ENCODE data around the gene SORCS2.

SORCS2 gene

DNA sequence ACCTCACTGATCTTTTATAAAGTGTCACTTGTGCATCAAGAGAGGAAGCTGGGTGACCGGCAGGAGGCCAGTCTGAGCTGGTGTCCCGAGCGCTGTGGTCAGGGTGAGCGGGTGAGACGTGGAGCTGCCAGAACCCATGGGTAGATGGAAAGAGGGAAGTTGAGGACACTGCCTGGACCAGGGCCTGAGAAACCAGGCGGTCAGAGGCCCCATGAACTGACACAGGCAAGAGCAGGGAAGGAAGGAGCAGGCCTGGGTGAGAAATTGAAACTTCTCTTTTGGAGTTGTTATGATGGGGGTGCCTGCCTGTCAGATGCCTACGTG, 554.7 kb downstream of the SORCS2 start:
- DNase-seq (ENCODE audit: low read depth in 1 of 2, low spot score in 1 of 2) = no peak

DNA sequence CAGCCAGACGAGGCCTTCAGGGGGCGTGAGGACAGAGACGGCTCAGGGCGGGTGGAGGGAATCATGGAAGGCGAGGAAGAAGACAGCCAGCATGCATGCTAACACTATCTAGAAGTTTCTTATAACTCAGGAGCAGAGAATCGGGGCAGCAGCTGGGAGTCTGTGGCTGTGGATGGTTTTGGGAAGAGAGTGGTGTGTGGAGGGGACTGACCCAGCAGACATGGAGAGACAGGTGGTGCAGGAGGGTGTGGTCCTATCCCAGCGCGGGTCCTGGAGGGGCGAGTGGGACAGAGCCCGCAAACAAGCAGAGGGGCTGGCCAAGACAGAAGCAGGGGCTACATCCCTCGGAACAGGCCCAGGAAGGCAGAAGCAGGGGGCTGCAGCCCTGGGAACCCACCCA, 555.2 kb downstream of the SORCS2 start:
- no peak for DNase-seq (ENCODE audit: low read depth in 1 of 2, low spot score in 1 of 2)

DNA sequence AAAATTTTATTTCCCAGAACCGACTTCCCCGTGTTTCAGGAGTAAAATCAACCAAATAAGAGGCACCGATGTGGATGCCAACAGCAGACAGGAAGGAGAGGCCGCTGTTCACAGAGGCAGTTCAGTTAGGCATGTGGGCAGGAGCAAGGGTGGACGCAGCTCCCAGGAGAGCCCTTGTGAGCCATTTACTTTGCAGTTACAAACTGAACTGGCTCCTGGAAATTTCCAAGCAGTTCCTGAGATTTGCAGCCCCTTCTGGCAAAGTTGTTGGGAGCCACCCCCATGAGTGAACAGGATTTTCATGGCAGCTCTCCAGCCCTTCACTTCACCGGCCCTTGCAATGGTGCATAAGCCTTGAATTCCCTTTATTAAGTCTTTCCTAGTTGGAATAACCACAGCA, 558.2 kb downstream of the SORCS2 start:
- DNase-seq (ENCODE audit: low read depth in 1 of 2, low spot score in 1 of 2) = no peak

DNA sequence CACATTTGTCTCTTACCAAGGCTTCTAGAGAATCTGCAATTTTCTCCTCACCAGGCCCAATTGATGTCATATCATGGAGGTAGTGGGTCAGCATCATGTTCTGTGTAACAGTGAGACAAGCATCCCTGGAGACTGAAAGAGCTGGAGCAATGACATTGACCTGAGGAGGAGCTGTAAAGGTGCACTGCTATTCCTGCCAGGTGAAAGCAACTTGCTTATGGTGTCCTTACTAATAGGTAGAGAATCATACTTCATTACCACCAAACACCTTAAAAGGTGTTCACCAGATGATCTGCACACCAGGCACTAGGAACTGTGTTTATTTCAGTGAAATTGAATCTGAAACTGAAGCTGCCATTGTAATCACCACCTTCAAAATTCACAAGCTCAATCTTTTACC, 558.6 kb downstream of the SORCS2 start:
- DNase-seq (ENCODE audit: low read depth in 1 of 2, low spot score in 1 of 2) = no peak

DNA sequence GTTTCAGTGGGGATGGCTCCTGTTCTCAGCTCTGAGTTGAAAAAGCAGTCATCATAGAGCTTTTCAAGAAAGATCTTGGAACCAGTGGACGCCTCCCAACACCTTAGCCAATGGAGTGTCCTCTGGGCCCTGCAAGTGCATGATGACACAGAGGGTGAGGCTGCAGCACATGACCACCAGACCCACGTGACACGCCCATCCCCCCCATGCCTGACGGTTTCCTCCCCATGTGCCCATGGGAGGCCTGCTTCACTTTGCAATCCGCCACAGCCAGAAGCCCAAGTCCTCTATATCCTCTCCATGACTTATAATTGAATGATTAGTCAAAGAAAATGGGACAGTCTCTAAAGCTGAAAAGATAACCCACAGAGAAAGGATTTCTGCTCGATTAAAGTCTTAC, 560.3 kb downstream of the SORCS2 start:
- DNase-seq (ENCODE audit: low read depth in 1 of 2, low spot score in 1 of 2) = no peak

DNA sequence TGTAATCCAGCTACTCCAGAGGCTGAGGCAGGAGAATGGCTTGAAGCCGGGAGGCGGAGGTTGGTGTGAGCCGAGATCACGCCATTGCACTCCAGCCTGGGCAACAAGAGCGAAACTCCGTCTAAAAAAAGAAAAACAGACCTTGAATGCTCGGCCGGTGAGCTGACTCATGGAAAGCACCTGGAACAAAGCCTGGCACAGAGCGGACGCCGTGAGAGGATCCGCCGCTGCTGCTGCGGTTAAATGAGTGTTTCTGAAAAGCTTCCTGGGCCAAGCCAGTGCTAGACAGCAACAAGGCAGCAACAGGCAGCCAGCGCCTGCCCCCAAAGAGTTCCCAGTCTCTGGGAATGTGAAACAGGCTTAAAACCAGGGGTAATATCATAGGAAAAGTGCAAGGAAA, 560.9 kb downstream of the SORCS2 start:
- DNase-seq (ENCODE audit: low read depth in 1 of 2, low spot score in 1 of 2) = no peak

DNA sequence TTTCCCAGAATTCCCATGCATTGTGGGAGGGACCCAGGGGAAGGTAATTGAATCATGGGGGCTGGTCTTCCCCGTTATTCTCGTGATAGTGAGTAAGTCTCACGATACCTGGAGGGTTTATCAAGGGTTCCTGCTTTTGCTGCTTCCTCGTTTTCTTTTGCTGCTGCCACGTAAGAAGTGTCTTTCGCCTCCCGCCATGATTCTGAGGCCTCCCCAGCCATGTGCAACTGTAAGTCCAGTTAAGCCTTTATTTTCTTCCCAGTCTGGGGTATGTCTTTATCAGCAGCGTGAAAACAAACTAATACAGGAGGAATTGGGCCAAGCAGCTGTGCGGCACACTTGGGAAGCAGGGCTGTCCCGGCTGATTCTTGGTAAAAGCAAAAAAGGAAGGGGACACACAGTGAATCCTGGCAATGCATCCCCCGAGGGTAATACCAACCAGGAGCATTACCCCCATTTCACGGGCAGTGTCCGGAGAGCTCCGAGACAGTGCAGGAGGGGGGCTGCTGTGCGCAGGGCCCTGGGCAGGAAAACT, 561.7 kb downstream of the SORCS2 start:
- DNase-seq (ENCODE audit: low read depth in 1 of 2, low spot score in 1 of 2) = no peak

DNA sequence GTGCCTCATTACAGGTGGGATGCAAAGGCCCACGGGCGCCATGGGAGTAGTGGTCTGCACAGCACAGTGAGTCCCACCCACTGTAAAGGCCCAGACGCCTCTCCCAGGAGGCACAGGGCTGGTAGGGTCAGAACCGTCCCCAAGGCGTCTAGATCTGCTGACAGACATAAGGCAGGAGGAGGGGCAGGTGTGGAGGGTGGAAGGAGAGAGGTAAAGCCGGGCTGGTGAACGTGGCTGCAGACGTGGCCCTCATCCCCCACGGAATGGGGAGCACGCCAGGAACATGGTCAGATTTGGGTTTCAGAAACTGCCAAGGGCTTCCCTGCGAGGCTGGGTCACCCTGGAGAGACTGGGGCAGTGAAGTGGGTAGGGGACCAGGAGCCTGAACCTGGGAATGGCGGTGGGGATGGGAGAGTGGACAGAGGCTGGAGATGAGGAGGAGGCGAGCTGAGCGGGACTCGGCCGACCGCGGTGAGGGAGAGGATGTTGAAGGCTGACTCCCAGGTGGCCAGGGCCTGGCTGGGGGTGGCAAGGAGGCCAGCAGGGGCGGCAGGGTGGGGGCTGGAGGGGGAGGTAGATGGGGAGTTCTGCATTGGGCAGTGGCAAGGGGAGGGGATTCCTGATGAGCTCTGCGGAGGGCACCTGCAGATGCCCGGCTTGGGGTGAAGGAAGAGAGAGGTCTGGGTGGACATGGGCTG, 562.4 kb downstream of the SORCS2 start:
- DNase-seq (ENCODE audit: low read depth in 1 of 2, low spot score in 1 of 2) = no peak

DNA sequence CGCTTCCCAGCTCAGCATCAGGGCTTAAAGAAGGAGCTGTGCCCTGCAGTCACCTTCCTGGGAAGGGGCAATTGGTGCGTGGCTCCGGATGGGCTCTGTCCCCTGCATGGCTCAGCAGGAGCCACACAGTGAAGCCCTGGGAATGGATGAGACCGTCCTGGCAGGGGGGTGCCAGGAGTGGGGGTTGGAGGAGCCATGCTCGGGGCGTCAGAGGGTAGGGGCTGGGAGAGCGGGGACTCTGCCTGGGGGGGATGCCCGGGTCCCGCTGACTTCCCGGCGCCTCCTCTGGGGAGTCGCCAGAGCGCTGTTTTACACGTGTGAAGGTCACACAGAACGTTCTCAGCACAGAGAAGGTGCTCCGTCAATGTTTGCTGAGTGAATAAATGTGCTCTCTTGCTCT, 563.2 kb downstream of the SORCS2 start:
- DNase-seq (ENCODE audit: low read depth in 1 of 2, low spot score in 1 of 2) = no peak

DNA sequence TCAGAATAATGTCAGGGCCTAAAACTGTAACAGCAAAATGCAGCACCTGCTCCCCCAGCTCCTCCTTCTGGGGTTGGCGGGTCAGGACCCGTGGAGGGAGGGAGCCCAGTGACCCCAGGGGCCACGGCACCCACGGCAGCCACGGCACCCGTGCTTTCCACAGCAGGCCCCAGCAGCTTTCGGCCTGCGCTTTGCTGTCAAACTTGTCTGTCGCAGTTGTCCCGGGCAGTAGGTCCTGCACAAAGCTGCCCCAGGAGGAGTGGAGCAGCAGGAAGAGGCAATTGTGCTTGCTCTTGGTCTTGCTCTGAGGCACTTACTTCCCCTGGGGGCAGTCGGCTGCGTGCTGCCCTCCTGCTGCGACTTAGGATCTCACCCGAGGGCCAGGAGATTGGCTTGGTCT, 563.7 kb downstream of the SORCS2 start:
- DNase-seq (ENCODE audit: low read depth in 1 of 2, low spot score in 1 of 2) = no peak

DNA sequence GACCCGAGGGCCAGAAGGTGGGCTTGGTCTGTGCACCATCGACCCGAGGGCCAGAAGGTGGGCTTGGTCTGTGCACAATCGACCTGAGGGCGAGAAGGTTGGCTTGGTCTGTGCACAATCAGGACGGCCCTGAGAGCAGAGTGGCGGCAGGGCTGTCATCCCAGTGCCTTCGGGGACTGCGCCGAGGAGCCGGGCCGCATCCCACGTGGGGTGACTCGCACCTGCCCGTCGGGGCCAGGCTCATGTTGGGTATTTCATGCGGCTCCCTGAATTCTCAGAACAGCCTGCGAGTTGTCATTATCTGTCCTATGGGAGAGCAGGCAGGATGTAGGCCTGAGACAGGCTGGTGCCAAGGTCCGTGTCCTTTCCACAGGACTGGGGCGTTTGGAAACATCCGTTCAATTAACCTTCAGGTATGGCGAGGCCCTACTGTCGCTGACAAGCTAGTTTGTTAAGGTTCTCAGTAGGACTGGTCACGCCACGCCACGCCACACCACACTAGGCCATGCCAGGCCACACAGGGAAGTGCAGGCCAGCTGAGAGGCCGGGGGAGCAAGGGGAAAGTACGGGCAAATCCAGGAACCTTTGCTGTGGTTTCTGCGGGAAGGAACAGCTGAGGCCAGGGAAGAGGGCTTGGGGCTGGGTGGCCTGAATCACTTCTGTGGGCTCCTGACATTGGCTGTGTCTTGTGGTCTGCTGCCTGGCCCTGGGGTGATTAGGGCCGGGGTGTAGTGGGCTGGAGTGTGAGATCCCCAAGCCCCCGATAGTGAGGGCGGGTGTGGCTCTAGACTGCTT, 564.4 kb downstream of the SORCS2 start:
- DNase-seq (ENCODE audit: low read depth in 1 of 2, low spot score in 1 of 2) = no peak

DNA sequence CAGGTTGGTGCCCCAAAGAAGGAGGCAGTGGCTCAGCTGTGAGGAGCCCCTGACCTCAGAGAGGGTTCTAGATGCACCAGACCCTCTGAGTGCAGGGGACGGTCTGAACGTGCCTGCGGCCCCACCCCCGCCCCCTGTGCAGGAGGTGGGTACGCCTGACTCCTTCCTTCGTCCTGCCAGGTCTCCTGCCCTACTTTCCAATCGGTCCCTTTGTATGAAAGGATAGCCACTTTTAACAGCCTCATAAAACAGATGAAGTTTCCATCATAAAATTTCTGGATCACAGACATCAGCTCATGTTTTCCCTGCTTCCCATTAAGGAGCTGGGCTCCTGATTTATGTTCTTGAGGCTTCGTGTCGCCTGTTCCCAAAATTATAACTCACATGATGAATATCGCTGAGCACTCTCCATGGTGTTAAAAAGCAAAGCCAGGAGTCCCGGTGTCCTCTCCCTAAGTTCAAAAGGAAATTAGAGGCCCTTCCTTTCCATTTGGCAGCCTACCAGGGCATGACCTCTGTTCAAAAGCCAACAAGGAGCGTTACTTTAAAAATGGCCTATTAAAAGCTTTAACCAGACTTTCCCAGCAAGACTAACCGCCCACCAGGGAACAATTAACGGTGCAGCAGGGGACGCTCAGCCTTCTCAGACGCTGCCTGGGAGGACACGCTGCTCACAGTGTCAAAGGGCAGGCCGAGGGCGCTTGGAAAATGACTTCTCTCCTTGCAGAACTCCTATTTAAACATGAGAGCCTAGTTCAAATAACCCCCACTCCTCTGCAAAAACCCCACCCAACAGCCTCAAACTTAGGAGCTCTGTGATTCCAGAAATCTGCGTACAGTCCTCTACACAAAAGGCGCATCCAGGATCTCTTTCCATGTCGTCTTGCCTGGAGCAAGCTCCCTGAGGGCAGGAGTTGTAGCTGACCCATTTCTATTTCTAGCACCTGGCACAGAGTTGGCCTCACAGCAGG, 565.4 kb downstream of the SORCS2 start:
- no peak for DNase-seq (ENCODE audit: low read depth in 1 of 2, low spot score in 1 of 2)

DNA sequence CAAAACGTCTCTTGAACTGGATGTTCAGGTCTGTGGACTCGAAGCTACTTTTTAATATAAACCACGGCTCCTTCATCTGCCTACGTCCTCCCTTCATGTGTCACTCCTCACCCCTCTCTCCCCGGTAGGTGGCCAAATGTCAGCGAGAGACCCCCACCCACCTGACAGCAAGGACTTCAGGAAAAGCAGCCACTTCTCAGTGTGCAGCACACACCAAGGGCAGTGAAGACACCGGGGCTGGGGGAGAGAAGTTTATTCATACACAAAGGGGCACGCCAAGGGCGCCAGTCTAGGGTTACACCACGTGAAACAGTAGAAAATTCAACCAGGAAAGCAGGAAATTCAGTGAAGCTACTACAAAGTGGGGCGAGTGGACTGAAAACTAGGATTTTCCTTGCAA, 566.1 kb downstream of the SORCS2 start:
- no peak for DNase-seq (ENCODE audit: low read depth in 1 of 2, low spot score in 1 of 2)

DNA sequence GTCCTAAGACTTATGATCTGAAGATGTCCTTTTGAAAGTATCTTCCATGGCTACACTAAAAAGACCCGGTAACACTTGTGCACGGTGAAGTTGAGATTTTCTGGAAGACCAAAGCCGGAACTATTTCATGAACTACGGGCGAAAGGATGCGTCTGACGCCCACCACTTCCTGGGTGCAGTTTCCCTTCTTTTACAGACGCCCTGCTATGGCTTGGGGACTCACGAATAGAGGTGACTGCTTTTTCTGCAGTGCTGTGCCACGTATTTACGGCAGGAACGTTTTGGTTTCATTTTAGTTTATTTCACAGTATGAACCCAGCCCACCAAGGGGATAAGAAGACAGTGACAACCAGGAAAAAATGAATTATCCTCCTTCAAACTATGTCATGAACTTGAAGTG, 566.9 kb downstream of the SORCS2 start:
- peak; percentile 35 to 39 for DNase-seq (ENCODE audit: low read depth in 1 of 2, low spot score in 1 of 2)

DNA sequence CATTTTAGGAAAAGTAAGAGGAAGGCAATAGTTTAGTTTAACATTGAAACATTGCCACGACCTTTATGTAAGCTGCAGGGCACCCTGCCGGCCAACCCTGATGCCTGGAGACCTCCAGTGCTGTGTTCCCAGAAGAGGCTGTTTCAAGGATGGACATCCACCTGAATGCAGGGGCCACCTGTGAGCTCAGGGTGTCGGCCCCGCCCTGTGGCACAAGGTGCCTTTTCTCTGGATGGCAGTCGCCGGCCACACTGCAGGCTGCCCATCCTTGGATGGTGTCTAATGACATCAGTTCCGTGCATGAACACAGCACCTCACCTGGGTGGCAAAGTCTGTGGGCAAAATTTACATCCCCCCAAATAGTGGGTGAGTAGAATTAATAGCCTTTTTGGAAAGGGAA, 567.3 kb downstream of the SORCS2 start:
- DNase-seq (ENCODE audit: low read depth in 1 of 2, low spot score in 1 of 2) = no peak

DNA sequence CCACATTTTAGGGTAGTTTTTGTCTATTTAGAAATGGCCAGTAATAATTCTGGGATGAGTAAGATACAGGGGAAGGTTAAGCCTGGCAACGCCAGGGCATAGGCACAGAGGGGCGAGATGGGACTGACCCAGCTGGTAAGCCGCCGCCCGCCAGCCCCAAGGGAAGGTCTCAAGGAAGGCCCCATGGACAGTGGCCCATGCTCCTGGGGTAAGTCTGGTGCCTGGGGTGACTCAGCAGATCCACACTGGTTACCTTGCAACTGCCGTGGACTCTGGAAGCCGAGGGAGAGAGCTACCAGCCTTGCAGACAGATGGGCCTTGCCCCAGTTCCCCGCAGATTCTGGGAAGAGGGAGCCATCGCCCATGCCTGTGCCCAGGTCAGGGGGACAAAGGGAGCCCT, 567.9 kb downstream of the SORCS2 start:
- no peak for DNase-seq (ENCODE audit: low read depth in 1 of 2, low spot score in 1 of 2)

DNA sequence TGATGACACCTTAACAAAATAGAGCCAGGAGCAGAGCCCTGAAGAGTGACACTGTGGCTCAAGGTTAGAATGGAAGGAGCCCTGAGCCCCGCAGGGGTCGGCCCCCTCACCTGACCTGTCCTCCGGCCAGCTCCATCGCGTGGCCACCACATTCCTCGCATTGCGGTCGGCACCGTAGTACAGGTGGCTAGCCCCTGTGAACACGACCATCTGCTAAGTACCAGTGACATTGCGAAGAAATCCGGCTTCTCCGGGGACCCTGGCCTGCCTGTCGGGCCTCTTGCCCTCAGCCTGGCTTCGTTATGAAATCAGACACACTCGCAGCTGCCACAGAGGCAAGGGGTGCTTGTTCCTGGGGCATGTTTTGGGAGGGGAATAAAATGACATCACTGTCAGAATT, 568.4 kb downstream of the SORCS2 start:
- DNase-seq (ENCODE audit: low read depth in 1 of 2, low spot score in 1 of 2) = no peak

DNA sequence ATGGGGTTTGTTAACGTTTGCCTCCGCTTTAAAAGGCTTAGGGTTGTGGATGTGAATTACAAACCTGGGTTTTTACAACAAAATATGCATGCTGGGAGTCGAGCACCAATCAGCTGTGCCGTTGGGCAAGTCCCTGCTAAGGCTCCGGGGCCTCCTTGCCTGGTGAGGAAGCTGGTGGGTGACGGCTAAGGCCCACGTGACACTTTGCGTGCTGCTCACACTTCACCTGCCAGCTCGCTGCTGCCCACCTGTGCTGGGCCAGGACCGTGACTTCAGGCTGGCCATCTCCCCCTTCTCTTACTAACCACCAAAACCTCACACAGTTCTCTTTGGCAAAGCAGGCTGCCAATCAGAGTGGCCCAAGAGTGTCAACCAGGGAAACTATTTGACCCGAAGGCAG, 569.0 kb downstream of the SORCS2 start:
- DNase-seq (ENCODE audit: low read depth in 1 of 2, low spot score in 1 of 2) = no peak

DNA sequence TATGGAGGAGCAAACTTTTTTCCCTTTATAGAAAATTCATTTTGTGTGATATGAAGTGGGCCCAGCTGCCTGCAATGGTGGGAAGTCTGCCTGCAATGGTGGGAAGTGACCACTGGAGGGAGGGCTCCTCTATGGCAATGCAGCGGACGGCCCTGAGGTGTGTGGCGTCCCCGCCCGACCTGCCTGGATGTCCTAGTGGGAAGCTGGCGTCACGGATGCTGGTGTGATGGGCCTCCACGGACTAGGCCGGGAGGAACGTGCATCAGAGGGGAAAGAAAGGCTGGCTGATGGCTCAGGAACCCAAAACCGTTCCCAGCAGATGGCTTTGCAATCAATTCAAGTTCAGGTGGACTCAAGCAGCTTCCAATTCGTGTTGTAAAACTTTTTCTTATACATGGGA, 569.4 kb downstream of the SORCS2 start:
- peak in 1 of 2 donors; percentile 38 for DNase-seq (ENCODE audit: low read depth in 1 of 2, low spot score in 1 of 2)

DNA sequence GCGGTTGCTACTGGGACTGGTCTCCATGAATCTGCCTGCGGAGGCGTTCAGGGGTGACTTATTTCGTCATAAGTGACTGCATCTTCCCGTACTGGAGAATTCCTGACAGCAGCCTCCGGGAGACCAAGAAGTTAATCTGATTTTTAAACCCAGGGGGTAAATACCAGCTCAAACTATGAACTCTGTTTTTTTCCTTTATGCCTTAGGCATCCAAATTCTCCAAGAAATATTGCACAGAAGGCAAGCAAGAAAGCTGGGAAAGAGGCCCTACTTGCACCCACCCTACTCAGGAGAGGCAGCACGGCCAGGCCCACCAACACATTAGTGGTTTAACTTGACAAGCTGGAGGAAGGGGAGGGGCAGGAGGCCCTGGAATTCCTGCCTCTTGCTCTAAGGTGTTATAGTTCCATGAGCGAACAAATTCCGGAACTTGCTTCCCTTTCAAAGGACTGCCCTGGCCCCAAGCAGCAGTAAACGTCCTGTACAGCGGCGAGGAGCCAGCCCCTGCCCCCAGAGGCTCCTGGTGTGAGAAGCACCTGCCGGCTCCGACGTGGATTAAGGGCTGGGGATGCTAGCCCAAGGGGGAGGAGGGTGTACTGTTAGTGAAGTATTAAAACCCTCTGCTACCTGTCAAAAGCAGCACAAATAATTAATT, 570.2 kb downstream of the SORCS2 start:
- no peak for DNase-seq (ENCODE audit: low read depth in 1 of 2, low spot score in 1 of 2)

DNA sequence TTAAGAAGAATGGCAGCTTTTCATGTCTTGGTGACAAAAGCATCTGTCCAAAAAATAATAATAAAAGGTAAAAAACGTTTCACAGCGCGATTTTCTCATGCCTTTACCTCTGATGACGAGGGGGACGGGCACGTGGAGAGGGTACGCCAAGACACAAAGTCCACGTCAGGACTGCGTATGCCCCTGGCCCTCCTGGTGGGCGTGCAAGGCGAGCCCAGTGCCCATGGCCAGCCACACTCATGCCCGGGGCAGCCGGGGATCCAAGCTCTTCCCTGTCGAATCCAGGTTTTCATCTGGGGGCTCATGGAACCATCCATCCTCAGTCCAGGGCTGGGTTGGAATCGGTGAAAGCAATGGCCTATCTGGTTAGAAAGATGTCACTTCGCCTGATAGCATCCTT, 570.8 kb downstream of the SORCS2 start:
- no peak for DNase-seq (ENCODE audit: low read depth in 1 of 2, low spot score in 1 of 2)

Data from stimulated activated CD4-positive, alpha-beta T cell treated with anti-CD3 and anti-CD28 coated beads, Interleukin-15, amount 100 ng/mL, for 1 hour (primary cell).